Cardiac fibroblast (primary cell): ENCODE measurements around the gene TRMT2A.

Experiments used
- DNase-seq, 2 donors: peaks; one replicate each; pipeline versions ENCODE4 v3.0.0 to v3.0.0-alpha.2; 2010; ENCODE audit warnings: low read depth in 2 of 2
- H3K4me3 ChIP-seq, 2 donors: replicated peaks in 1 of 2; 1 replicate in 1 of 2; 2 replicates in 1 of 2; pipeline ENCODE4 v1.5.1; 2011; ENCODE audit warnings: low read depth in 2 of 2, low read length in 2 of 2, mild to moderate bottlenecking in 2 of 2, moderate library complexity in 1 of 2
- CTCF ChIP-seq: IDR thresholded peaks from one replicate; pipeline ENCODE4 v1.5.1; 2011; ENCODE audit warnings: low read depth, mild to moderate bottlenecking, low read length, inconsistent platforms

Gene TRMT2A

DNA sequence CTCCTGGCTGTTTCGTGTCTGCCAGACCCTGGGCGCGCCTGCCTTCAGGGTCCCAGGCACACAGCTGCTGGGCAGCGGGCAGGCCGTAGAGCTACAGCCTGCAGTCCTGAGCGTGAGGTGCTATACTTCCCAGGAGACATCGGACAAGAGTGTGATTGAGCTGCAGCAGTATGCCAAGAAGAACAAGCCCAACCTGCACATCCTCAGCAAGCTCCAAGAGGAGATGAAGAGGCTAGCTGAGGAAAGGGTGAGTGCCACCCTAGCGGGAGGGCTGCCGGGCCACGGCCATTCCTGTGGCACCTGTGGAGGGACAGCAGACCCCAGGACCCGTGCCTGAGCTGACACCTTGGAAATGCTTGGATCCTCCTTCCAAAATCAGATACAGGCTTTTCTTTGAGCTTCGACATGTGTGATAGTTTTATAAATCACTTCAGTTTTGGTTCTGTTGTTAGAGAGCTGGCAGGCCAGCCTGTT, 8.2 kb downstream of the TRMT2A start:
- no peak overlapping the region for H3K4me3 ChIP-seq
- no peak for TF ChIP-seq CTCF
- no peak for DNase-seq

GRCh38 chr22:20107951-20108756, 8.9 kb downstream of the TRMT2A start:
- H3K4me3 ChIP-seq = no peak overlapping the region
- no peak for DNase-seq
- TF ChIP-seq CTCF = no peak

GRCh38 chr22:20107471-20107901, 9.5 kb downstream of the TRMT2A start:
- no peak for DNase-seq
- no peak for TF ChIP-seq CTCF
- H3K4me3 ChIP-seq = no peak overlapping the region

- DNase-seq = no peak
- TF ChIP-seq CTCF = no peak
- H3K4me3 ChIP-seq = no peak overlapping the region
Measured at GRCh38 chr22:20106849-20107237, 10.2 kb downstream of the TRMT2A start.

DNA sequence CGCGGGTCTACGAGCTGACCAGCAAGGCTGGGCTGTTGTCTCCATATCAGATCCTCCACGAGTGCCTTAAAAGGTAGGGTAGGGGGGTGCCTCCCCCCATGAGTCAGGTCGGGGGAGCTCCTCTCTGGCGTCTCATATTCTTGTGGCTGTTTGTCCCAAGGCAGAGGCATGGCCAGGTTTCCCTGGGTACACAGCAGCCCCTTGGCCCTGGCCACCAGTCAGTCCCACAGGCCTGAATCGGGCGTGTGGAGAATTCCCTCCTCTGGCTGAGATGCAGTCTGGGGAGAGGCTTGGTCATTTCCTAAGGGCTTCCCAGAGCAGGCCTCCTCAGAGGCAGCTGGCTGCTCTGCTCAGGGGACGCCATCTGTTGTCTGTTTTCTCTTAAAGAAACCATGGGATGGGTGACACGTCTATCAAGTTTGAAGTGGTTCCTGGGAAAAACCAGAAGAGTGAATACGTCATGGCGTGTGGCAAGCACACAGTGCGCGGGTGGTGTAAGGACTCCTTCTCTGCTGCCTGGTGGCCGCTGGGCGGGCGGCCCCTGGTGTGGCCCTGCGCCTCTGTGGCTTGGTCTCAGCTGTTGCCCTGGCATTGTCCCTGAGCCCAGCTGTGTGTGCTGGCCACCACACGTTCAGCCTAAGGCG, 10.7 kb downstream of the TRMT2A start:
- DNase-seq = no peak
- no peak overlapping the region for H3K4me3 ChIP-seq
- no peak for TF ChIP-seq CTCF

DNA sequence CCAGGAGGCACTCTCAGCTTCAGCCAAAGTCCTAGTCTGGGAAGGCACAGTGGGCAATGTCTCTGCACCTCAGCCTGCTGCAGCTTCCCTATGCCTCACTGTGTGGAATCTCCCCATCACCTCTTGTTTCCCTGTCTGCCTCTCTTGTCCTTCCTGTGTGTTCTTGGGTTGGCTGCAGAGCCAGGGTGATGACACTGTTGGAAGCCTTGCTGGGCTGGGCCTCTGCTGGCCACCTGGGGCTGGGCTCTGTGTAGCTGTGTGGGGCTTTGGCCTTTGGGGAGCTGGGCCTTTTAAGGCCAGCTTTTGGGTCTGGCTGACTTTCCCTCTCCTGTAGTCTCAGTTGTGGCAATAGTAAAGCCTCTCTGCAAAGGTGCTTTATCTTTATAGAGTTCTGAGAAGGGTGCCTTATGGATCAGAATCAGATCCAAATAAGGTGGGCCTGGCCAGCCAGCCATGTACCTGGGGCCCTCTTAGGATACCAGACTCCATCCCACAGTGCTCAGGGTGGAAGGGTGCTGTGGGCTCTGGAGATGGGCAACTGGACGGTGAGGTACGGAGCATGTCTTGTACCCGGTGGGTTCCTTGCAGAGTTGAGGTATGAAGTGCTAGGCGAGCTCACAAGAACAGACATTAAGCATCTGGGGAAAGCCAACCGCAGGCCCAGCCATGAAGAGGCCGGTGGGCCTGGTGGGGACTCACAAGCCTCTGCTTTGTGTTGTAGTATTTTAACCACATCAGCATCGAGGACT, 11.4 kb downstream of the TRMT2A start:
- no peak for DNase-seq
- no peak for TF ChIP-seq CTCF
- H3K4me3 ChIP-seq = no peak overlapping the region
